ENCODE measurements around the gene SYT15B.
"Not testable (repeated sequence)": the region's sequence is repeated elsewhere in the genome, so short reads cannot be mapped to it uniquely, and the experiment has no call there.

Gene SYT15B

GRCh38 chr10:47763554-47764175, at the start of gene SYT15B:
SYT15B (minus strand) TSS chr10:47763592; CDS start chr10:47762640, 952 bp downstream.
- POLR2A ChIA-PET; H3K4me3 ChIP-seq (ENCODE audit: low read depth, low read length); DNase-seq (ENCODE audit: low read depth, low spot score); CTCF ChIA-PET: not testable (repeated sequence)

DNA sequence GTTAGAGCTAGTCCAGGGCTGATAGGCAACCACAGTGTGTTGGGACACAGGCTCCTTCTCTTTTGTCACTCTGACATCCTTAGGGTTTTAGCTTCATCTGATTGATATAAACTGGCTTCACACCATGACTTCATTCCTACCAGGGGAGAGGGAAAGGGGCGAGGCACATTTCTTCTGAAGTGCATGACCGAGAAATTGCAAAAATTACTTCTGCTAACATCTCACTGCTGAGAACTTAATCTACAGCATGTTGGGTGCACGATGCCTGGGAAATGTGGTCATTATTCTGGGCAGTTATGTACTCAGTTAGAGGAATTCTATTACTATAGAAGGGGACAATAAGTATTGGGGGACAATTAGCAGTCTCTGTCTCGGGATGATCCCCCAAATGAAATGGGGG, 16.2 kb upstream of the SYT15B start:
- DNase-seq (ENCODE audit: low read depth, low spot score); POLR2A ChIA-PET; H3K4me3 ChIP-seq (ENCODE audit: low read depth, low read length); CTCF ChIA-PET: not testable (repeated sequence)

- DNase-seq (ENCODE audit: low read depth, low spot score); POLR2A ChIA-PET; H3K4me3 ChIP-seq (ENCODE audit: low read depth, low read length): not testable (repeated sequence)
- TF ChIP-seq, protein P1, sequence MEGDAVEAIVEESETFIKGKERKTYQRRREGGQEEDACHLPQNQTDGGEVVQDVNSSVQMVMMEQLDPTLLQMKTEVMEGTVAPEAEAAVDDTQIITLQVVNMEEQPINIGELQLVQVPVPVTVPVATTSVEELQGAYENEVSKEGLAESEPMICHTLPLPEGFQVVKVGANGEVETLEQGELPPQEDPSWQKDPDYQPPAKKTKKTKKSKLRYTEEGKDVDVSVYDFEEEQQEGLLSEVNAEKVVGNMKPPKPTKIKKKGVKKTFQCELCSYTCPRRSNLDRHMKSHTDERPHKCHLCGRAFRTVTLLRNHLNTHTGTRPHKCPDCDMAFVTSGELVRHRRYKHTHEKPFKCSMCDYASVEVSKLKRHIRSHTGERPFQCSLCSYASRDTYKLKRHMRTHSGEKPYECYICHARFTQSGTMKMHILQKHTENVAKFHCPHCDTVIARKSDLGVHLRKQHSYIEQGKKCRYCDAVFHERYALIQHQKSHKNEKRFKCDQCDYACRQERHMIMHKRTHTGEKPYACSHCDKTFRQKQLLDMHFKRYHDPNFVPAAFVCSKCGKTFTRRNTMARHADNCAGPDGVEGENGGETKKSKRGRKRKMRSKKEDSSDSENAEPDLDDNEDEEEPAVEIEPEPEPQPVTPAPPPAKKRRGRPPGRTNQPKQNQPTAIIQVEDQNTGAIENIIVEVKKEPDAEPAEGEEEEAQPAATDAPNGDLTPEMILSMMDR (IDR thresholded peaks at IDR 0.05; ENCODE audit: insufficient read depth, low read length, missing control alignments) = peak; percentile 58
- CTCF ChIA-PET = interaction anchor here (0.6 kb wide), 1 partner anchor 1546 kb away, joined by 7 read pairs; no protein-coding TSS in a partner anchor
These were observed 12.2 kb upstream of the SYT15B start for GRCh38 chr10:47775361-47776231.

DNA sequence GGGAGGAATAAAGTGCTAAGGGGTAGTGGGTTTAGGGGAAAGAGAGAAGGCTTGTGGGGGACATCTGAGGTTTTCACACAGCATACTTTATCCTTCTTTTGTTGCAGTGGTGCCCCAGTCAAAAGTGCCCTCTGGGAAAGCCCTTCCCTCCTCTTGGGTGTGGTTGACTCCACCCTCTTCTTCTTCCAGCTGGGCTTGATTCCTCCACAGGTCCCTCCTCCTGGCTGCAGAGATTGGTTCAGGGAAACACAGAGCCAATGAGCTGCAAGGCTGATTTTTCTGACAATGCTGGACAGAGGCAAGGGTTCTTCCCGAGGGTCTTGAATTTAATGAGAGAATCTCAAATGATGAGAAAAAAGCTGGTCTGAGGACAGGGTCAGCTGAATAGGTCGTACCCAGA, 7.4 kb upstream of the SYT15B start:
- H3K4me3 ChIP-seq (ENCODE audit: low read depth, low read length); POLR2A ChIA-PET; DNase-seq (ENCODE audit: low read depth, low spot score); CTCF ChIA-PET: not testable (repeated sequence)

GRCh38 chr10:47768578-47769115, 5.3 kb upstream of the SYT15B start:
- H3K4me3 ChIP-seq (ENCODE audit: low read depth, low read length); POLR2A ChIA-PET; CTCF ChIA-PET; DNase-seq (ENCODE audit: low read depth, low spot score): not testable (repeated sequence)

- H3K4me3 ChIP-seq (ENCODE audit: low read depth, low read length); POLR2A ChIA-PET; CTCF ChIA-PET; DNase-seq (ENCODE audit: low read depth, low spot score): not testable (repeated sequence)
These were observed 4.7 kb upstream of the SYT15B start for GRCh38 chr10:47768085-47768484.

DNA sequence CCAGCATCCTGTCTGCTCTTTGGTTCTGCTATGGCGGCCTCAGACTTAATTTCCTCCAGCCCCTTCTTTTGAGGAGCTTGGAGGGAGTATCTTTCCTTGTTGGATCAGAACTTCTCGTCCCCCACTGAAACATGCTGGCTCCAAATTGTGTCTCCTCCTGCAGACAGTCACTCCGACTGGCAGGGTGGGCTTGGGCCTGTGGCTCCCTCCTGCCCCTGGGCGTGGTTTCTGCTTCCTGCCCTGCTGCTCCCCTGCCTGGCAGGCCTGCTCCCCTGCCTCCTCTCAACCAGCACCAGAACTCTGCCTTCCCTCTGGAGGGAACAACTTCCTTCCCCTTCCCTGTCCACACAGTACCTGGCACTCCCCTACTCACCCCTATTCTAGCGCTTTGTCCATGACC, 3.8 kb upstream of the SYT15B start:
- POLR2A ChIA-PET; H3K4me3 ChIP-seq (ENCODE audit: low read depth, low read length); DNase-seq (ENCODE audit: low read depth, low spot score); CTCF ChIA-PET: not testable (repeated sequence)

GRCh38 chr10:47765232-47765631, 1.8 kb upstream of the SYT15B start:
- POLR2A ChIA-PET; CTCF ChIA-PET; H3K4me3 ChIP-seq (ENCODE audit: low read depth, low read length); DNase-seq (ENCODE audit: low read depth, low spot score): not testable (repeated sequence)

DNA sequence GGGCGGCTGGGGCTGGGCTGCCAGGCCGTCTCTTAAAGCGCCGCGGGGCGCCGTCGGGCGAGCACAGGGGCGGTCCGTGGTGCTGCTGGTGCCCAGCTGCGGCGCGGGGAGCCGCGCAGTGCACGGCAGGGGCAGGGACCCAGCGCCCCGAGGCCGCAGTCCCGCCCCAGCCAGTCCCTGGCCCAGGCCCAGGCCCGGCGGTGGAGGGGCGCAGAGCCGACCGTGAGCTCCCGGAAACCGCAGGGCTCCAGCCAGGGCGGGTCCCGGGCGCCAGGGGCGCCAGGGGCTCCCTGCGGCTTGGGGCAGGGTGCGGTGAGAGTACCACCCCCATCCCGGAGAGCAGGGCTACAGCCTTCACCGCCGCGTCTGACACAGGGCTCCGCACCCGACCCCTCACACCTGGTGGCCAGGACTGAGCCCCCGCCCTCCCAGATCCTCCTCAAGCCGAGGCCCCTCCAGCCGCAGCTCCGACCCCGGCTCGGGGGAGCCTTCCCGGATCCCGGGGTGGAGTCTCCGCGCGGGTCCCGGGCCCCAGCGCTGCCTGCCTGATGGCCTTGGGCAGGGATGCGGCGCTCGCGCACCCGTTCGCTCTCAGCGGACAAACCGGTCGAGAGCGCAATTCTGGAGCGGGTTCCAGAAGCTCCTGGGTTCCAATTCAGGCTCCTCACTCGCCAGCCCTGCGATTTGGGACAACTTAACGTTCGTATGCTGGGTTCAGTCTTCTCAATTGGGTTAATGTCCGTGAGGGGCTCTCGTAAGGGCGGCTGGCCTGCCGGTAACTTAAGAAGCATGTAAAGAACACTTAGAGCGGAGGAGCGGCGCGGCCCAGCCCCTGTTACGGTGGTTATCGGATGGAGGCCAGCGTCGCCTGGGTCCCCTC, 478 bp downstream of the SYT15B start:
- H3K4me3 ChIP-seq (ENCODE audit: low read depth, low read length); POLR2A ChIA-PET; CTCF ChIA-PET; DNase-seq (ENCODE audit: low read depth, low spot score): not testable (repeated sequence)

DNA sequence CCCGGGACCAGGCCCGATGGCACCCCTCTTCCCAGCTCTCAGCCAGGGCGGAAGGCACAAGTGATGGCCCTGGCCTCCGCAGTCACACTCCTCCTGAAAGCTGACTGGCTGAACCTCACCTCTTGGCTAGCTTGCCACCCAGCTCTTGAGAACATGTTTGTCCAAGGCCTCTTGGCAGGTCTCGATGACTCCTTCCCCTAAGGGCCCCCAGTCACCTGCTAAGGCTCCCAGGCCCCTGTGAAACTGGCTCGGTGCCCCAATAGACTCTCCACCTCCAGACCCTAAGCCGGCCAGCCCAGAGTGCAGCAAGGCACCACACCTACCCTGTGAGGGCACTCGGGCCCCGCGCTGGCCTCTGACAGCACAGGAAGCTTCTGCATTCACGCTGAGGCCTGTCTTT, 4.5 kb downstream of the SYT15B start:
- CTCF ChIA-PET; H3K4me3 ChIP-seq (ENCODE audit: low read depth, low read length); POLR2A ChIA-PET: not testable (repeated sequence)

DNA sequence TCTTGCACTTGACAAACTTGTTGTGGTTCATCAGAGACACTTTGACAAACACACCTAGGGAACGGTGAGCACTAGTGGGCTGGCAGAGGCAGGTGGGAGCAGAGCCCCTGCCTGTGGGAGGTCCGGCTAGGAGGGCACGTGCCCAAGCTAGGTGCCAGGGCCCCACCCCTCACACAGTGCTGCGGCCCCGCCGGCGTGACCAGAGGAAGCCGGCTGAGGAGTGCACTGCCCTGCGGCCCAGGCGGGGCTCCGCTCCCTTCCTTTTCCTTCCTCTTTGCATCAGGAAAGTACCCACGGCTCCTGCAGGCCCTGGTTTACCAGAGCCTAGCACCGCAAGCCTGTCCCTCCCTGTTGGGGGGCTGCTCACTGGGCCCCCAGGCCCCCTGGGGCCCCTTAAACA, 7.2 kb downstream of the SYT15B start:
- CTCF ChIA-PET = not testable (repeated sequence)

More for the DNA sequence above, 4.5 kb downstream of the SYT15B start:
- not testable (repeated sequence) for DNase-seq (ENCODE audit: low read depth, low spot score)

GRCh38 chr10:47753871-47754270, 9.5 kb downstream of the SYT15B start:
- POLR2A ChIA-PET; CTCF ChIA-PET; H3K4me3 ChIP-seq (ENCODE audit: low read depth, low read length); DNase-seq (ENCODE audit: low read depth, low spot score): not testable (repeated sequence)

More for the DNA sequence above, 7.2 kb downstream of the SYT15B start:
- DNase-seq (ENCODE audit: low read depth, low spot score); H3K4me3 ChIP-seq (ENCODE audit: low read depth, low read length); POLR2A ChIA-PET: not testable (repeated sequence)

DNA sequence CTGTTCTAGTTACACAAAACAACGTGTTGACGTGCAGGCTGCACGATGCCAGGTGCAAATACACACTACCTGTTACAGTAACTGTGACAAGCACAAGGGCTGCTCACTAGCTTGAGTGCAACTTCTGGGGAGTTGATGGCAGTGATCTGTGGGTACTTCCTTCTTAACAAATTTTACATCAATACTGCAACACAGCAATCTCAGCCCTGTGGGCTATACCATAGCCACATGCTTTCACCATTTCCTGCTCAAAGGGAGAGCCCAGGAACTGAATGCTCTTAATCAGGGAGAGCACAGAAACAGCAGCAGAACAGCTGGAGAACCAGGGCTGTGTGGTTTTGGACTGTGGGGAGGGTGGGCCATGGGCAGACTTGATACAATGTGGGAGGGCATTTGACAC, 10.2 kb downstream of the SYT15B start:
- POLR2A ChIA-PET; CTCF ChIA-PET; DNase-seq (ENCODE audit: low read depth, low spot score); H3K4me3 ChIP-seq (ENCODE audit: low read depth, low read length): not testable (repeated sequence)

- DNase-seq (ENCODE audit: low read depth, low spot score); POLR2A ChIA-PET; CTCF ChIA-PET; H3K4me3 ChIP-seq (ENCODE audit: low read depth, low read length): not testable (repeated sequence)
These were observed 11.6 kb downstream of the SYT15B start for GRCh38 chr10:47751821-47752220.

DNA sequence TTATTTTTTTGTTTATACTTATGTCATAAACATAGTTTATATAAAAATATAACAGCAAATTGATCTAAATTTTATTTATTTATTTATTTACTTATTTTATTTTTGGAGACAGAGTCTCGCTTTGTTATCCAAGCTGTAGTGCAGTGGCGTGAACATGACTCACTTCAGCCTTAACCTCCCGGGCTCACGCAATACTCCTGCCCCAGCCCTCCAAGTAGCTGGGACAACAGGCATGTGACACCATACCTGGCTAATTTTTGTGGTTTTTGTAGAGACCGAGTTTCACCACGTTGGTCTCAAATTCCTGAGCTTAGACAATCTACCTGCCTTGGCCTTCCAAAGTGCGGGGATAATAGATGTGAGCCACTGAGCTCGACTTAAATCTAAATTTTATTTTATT, 13.0 kb downstream of the SYT15B start:
- DNase-seq (ENCODE audit: low read depth, low spot score); POLR2A ChIA-PET; H3K4me3 ChIP-seq (ENCODE audit: low read depth, low read length); CTCF ChIA-PET: not testable (repeated sequence)

All from AG04449 (cell line).